ENCODE measurements around the gene SIX1. TPM values are rescaled to one million over a fixed set of nuclear protein-coding genes. Genes with fewer than 3 reads are reported as not detected.

The SIX1 gene
- total RNA-seq, 1 donor from 2014 or later, result 0.20 TPM

GRCh38 chr14:60677701-60678100 is 28.4 kb upstream of the SIX1 start:
- no peak overlapping the region for H3K27ac Mint-ChIP-seq (ENCODE audit: unreplicated experiment)
- no peak for TF ChIP-seq CTCF (IDR thresholded peaks at IDR 0.05; ENCODE audit: insufficient read depth, low read depth, low read length)
- no peak for TF ChIP-seq EZH2 (IDR thresholded peaks at IDR 0.05; ENCODE audit: insufficient read depth, low read length)
- Histone ChIP-seq H4K20me1 (ENCODE audit: insufficient read depth, low read length) (no peaks in the 10 kb centered on the region), H2AFZ (ENCODE audit: low read depth, low read length) (no peak overlapping the region), H3K9ac (ENCODE audit: low read length) (no peak overlapping the region), H3K4me1 (ENCODE audit: insufficient read depth, low read length) (no peaks in the 10 kb centered on the region), H3K27ac (ENCODE audit: low read depth, low read length) (no peak overlapping the region), H3K27me3 (ENCODE audit: insufficient read depth, low read length) (no peaks in the 10 kb centered on the region), H3K36me3 (ENCODE audit: insufficient read depth, low read length) (no peaks in the 10 kb centered on the region), H3K79me2 (ENCODE audit: insufficient read depth, low read length) (no peaks in the 10 kb centered on the region), H3K4me3 (ENCODE audit: insufficient read depth, low read depth, low read length) (no peak overlapping the region), H3K9me3 (ENCODE audit: insufficient read depth, low read depth, low read length) (no peaks in the 10 kb centered on the region), H3K4me2 (ENCODE audit: low read length) (no peak overlapping the region)
- no peaks in the 10 kb centered on the region for H3K4me1 Mint-ChIP-seq (ENCODE audit: low read depth, unreplicated experiment)
- H3K4me3 Mint-ChIP-seq (ENCODE audit: unreplicated experiment), result no peak overlapping the region
- no peaks in the 10 kb centered on the region for H3K9me3 Mint-ChIP-seq (ENCODE audit: unreplicated experiment)
- H3K36me3 Mint-ChIP-seq (ENCODE audit: low read depth, unreplicated experiment), result no peaks in the 10 kb centered on the region
- DNase-seq (ENCODE audit: low read depth) (no peak), FAIRE-seq (no peak)
- H3K27me3 Mint-ChIP-seq (ENCODE audit: low read depth, unreplicated experiment), result no peaks in the 10 kb centered on the region

- FAIRE-seq (no peak), DNase-seq (ENCODE audit: low read depth) (no peak)
- Mint-ChIP-seq H3K36me3 (ENCODE audit: low read depth, unreplicated experiment) (no peaks in the 10 kb centered on the region), H3K27me3 (ENCODE audit: low read depth, unreplicated experiment) (no peaks in the 10 kb centered on the region), H3K4me1 (ENCODE audit: low read depth, unreplicated experiment) (no peaks in the 10 kb centered on the region), H3K27ac (ENCODE audit: unreplicated experiment) (no peak overlapping the region), H3K4me3 (ENCODE audit: unreplicated experiment) (no peak overlapping the region), H3K9me3 (ENCODE audit: unreplicated experiment) (no peaks in the 10 kb centered on the region)
- Histone ChIP-seq H3K79me2 (ENCODE audit: insufficient read depth, low read length) (no peaks in the 10 kb centered on the region), H3K27me3 (ENCODE audit: insufficient read depth, low read length) (no peaks in the 10 kb centered on the region), H4K20me1 (ENCODE audit: insufficient read depth, low read length) (no peaks in the 10 kb centered on the region), H3K4me1 (ENCODE audit: insufficient read depth, low read length) (no peaks in the 10 kb centered on the region), H3K36me3 (ENCODE audit: insufficient read depth, low read length) (no peaks in the 10 kb centered on the region), H3K9ac (ENCODE audit: low read length) (no peak overlapping the region), H3K4me2 (ENCODE audit: low read length) (no peak overlapping the region), H2AFZ (ENCODE audit: low read depth, low read length) (no peak overlapping the region), H3K9me3 (ENCODE audit: insufficient read depth, low read depth, low read length) (no peaks in the 10 kb centered on the region), H3K4me3 (ENCODE audit: insufficient read depth, low read depth, low read length) (no peak overlapping the region), H3K27ac (ENCODE audit: low read depth, low read length) (no peak overlapping the region)
- no peak for TF ChIP-seq CTCF (IDR thresholded peaks at IDR 0.05; ENCODE audit: insufficient read depth, low read depth, low read length)
- TF ChIP-seq EZH2 (IDR thresholded peaks at IDR 0.05; ENCODE audit: insufficient read depth, low read length), result no peak
Measured at GRCh38 chr14:60670989-60671388, 21.7 kb upstream of the SIX1 start.

GRCh38 chr14:60668431-60669112 is 19.3 kb upstream of the SIX1 start:
- no peaks in the 10 kb centered on the region for H3K9me3 Mint-ChIP-seq (ENCODE audit: unreplicated experiment)
- no peaks in the 10 kb centered on the region for H3K4me1 Mint-ChIP-seq (ENCODE audit: low read depth, unreplicated experiment)
- Histone ChIP-seq H3K27me3 (ENCODE audit: insufficient read depth, low read length) (no peaks in the 10 kb centered on the region), H3K4me1 (ENCODE audit: insufficient read depth, low read length) (no peaks in the 10 kb centered on the region), H2AFZ (ENCODE audit: low read depth, low read length) (no peak overlapping the region), H3K79me2 (ENCODE audit: insufficient read depth, low read length) (no peaks in the 10 kb centered on the region), H3K36me3 (ENCODE audit: insufficient read depth, low read length) (no peaks in the 10 kb centered on the region), H3K27ac (ENCODE audit: low read depth, low read length) (no peak overlapping the region), H3K9ac (ENCODE audit: low read length) (no peak overlapping the region), H3K4me2 (ENCODE audit: low read length) (no peak overlapping the region), H4K20me1 (ENCODE audit: insufficient read depth, low read length) (no peaks in the 10 kb centered on the region), H3K9me3 (ENCODE audit: insufficient read depth, low read depth, low read length) (no peaks in the 10 kb centered on the region), H3K4me3 (ENCODE audit: insufficient read depth, low read depth, low read length) (no peak overlapping the region)
- DNase-seq (ENCODE audit: low read depth) (no peak), FAIRE-seq (no peak)
- H3K27me3 Mint-ChIP-seq (ENCODE audit: low read depth, unreplicated experiment), result no peaks in the 10 kb centered on the region
- no peaks in the 10 kb centered on the region for H3K36me3 Mint-ChIP-seq (ENCODE audit: low read depth, unreplicated experiment)
- H3K4me3 Mint-ChIP-seq (ENCODE audit: unreplicated experiment), result no peak overlapping the region
- H3K27ac Mint-ChIP-seq (ENCODE audit: unreplicated experiment), result no peak overlapping the region
- TF ChIP-seq EZH2 (IDR thresholded peaks at IDR 0.05; ENCODE audit: insufficient read depth, low read length), result no peak
- no peak for TF ChIP-seq CTCF (IDR thresholded peaks at IDR 0.05; ENCODE audit: insufficient read depth, low read depth, low read length)

Data from astrocyte (in vitro differentiated cells and primary cell).